HCT116 (cell line): ENCODE results near the gene POU4F1. TPM values are rescaled to one million over a fixed set of nuclear protein-coding genes. Genes with fewer than 3 reads are reported as not detected.

Source experiments
- ATAC-seq: fragments of 200-7000 bp; cut with Tn5 transposase; 2 replicates; pipeline ENCODE4 v1.9.1; 2020; ENCODE audit warnings: mild to moderate bottlenecking, moderate library complexity
- BruUV-seq: library from RNA; stranded (reverse); fragments of 400-500 nt; replicated peaks from 2 replicates; lab custom pipeline; 2021; lab: Mats Ljungman, UMichigan
- CTCF ChIA-PET: fragments of 300-600 bp; sonication (Branson Sonifier 250); formaldehyde crosslinking; loops from one replicate; lab custom pipeline; 2021; ENCODE audit warnings: antibody characterized with exemption; lab: Charles Lee
- POLR2A ChIA-PET: fragments of 300-600, 350-600 bp; sonication (Branson Sonifier 250); formaldehyde crosslinking; loops from one replicate; lab custom pipeline; 2021; ENCODE audit warnings: antibody characterized with exemption; lab: Charles Lee
- RAD21 ChIA-PET, 2 experiments: fragments of 300-600 bp; sonication (Branson Sonifier 250); formaldehyde crosslinking; loops; one replicate each; lab custom pipeline; 2023; ENCODE audit warnings: low total read pairs in 2 of 2; ENCODE audit not compliant: uncharacterized antibody in 2 of 2, unreplicated experiment in 2 of 2, low non-redundant PET in 1 of 2; lab: Charles Lee
- DNase-seq: peaks from one replicate; pipeline ENCODE4 v3.0.0-alpha.2; 2010; ENCODE audit warnings: low read depth, low spot score
- H2AFZ ChIP-seq: fragments of 200-600 bp; shearing (Covaris generic), sonication (generic); 2 replicates; pipeline ENCODE4 v1.6.1; 2017; ENCODE audit warnings: low read depth, mixed run types, mixed read lengths, antibody characterized with exemption, low read length; ENCODE audit not compliant: poor library complexity, severe bottlenecking
- H3K27ac ChIP-seq: 2 replicates; pipeline ENCODE4 v1.5.1; 2012; ENCODE audit warnings: low read depth, low read length
- H3K27me3 ChIP-seq: fragments of 200-600 bp; sonication (generic); 2 replicates; pipeline ENCODE4 v1.6.1; 2016; ENCODE audit warnings: mixed run types, low read length, mixed read lengths; ENCODE audit not compliant: insufficient read depth
- H3K36me3 ChIP-seq, 2 experiments: fragments of 200-500 bp in 1 of 2; fragments of 200-600 bp in 1 of 2; sonication (Bioruptor generic) in 1 of 2; sonication (generic) in 1 of 2; 2 replicates each; pipeline versions ENCODE4 v1.5.1 to v1.6.1; 2014 to 2016; ENCODE audit warnings: low read length in 2 of 2, inconsistent platforms in 1 of 2, mixed read lengths in 1 of 2, mixed run types in 1 of 2; ENCODE audit not compliant: insufficient read depth in 2 of 2, control insufficient read depth in 1 of 2
- H3K4me1 ChIP-seq, 2 experiments: fragments of 200-600 bp in 1 of 2; sonication (generic) in 1 of 2; 2 replicates each; pipeline versions ENCODE4 v1.5.1 to v1.6.1; 2012 to 2017; ENCODE audit warnings: low read length in 2 of 2, inconsistent platforms in 1 of 2, mild to moderate bottlenecking in 1 of 2, mixed read lengths in 1 of 2, mixed run types in 1 of 2, moderate library complexity in 1 of 2; ENCODE audit not compliant: insufficient read depth in 2 of 2, control insufficient read depth in 1 of 2
- H3K4me2 ChIP-seq: fragments of 200-600 bp; sonication (generic); 2 replicates; pipeline ENCODE4 v1.6.1; 2017; ENCODE audit warnings: mixed run types, low read length, mixed read lengths
- H3K4me3 ChIP-seq, 2 experiments: fragments of 200-600 bp in 1 of 2; sonication (generic) in 1 of 2; replicated peaks in 1 of 2; 2 replicates each; pipeline ENCODE4 v1.5.1; 2011 to 2016; ENCODE audit warnings: low read length in 2 of 2, control low read depth in 1 of 2, low read depth in 1 of 2, mild to moderate bottlenecking in 1 of 2, mixed read lengths in 1 of 2, mixed run types in 1 of 2
- H3K79me2 ChIP-seq: fragments of 200-600 bp; sonication (generic); 2 replicates; pipeline ENCODE4 v1.6.1; 2017; ENCODE audit warnings: mild to moderate bottlenecking, mixed run types, low read length, moderate library complexity, mixed read lengths; ENCODE audit not compliant: insufficient read depth
- H3K9ac ChIP-seq: fragments of 200-600 bp; sonication (generic); 2 replicates; pipeline ENCODE4 v1.6.1; 2016; ENCODE audit warnings: low read length, mixed read lengths
- H3K9me2 ChIP-seq: fragments of 200-600 bp; sonication (generic), shearing (Covaris generic); 2 replicates; pipeline ENCODE4 v1.6.1; 2017; ENCODE audit warnings: mixed run types, mild to moderate bottlenecking, moderate library complexity; ENCODE audit not compliant: insufficient read depth
- H3K9me3 ChIP-seq, 2 experiments: fragments of 200-500 bp in 1 of 2; fragments of 200-600 bp in 1 of 2; sonication (Bioruptor generic) in 1 of 2; sonication (generic) in 1 of 2; 2 replicates each; pipeline ENCODE4 v1.6.1; 2014 to 2017; ENCODE audit warnings: low read length in 2 of 2, mixed read lengths in 2 of 2, inconsistent platforms in 1 of 2, low read depth in 1 of 2, mild to moderate bottlenecking in 1 of 2, mixed run types in 1 of 2, moderate library complexity in 1 of 2; ENCODE audit not compliant: control insufficient read depth in 1 of 2, insufficient read depth in 1 of 2
- H4K20me1 ChIP-seq: fragments of 200-600 bp; sonication (generic), shearing (Covaris generic); 2 replicates; pipeline ENCODE4 v1.6.1; 2017; ENCODE audit warnings: mixed run types, mild to moderate bottlenecking, moderate library complexity; ENCODE audit not compliant: insufficient read depth
- CBX3 ChIP-seq: IDR thresholded peaks from 2 replicates; pipeline ENCODE4 v1.6.1; 2012; ENCODE audit warnings: low read depth
- EGR1 ChIP-seq: IDR thresholded peaks from 2 replicates; pipeline ENCODE4 v1.6.1; 2012; ENCODE audit warnings: low read depth
- EZH2 ChIP-seq: fragments of 200-600 bp; sonication (generic); IDR thresholded peaks from 2 replicates; pipeline ENCODE4 v1.6.1; 2017; ENCODE audit warnings: antibody characterized with exemption, mixed run types
- EZH2phosphoT487 ChIP-seq: fragments of 200-600 bp; IDR thresholded peaks from 2 replicates; pipeline ENCODE4 v1.6.1; 2018; ENCODE audit warnings: antibody characterized with exemption, borderline replicate concordance
- FOSL1 ChIP-seq: IDR thresholded peaks from 2 replicates; pipeline ENCODE4 v1.6.1; 2012; ENCODE audit warnings: low read depth
- JUND ChIP-seq: IDR thresholded peaks from 2 replicates; pipeline ENCODE4 v1.6.1; 2012
- MAX ChIP-seq: IDR thresholded peaks from 2 replicates; pipeline ENCODE4 v1.6.1; 2012
- POLR2A ChIP-seq: IDR thresholded peaks from 2 replicates; pipeline ENCODE4 v1.7.0; 2011; ENCODE audit warnings: borderline replicate concordance; ENCODE audit not compliant: insufficient read depth, insufficient read length; ENCODE audit errors: extremely low read depth
- POLR2AphosphoS5 ChIP-seq: IDR thresholded peaks from 2 replicates; pipeline ENCODE4 v1.6.1; 2011; ENCODE audit warnings: mild to moderate bottlenecking, low read depth, low read length, moderate library complexity
- RAD21 ChIP-seq: IDR thresholded peaks from 2 replicates; pipeline ENCODE4 v1.6.1; 2012; ENCODE audit warnings: low read depth, mild to moderate bottlenecking
- SIN3A ChIP-seq: IDR thresholded peaks from 2 replicates; pipeline ENCODE4 v1.6.1; 2012; ENCODE audit warnings: low read depth
- SP1 ChIP-seq: IDR thresholded peaks from 2 replicates; pipeline ENCODE4 v1.6.1; 2012; ENCODE audit warnings: low read depth
- SRF ChIP-seq: IDR thresholded peaks from 2 replicates; pipeline ENCODE4 v1.6.1; 2012; ENCODE audit warnings: low read depth
- YY1 ChIP-seq: IDR thresholded peaks from 2 replicates; pipeline ENCODE4 v1.6.1; 2011; ENCODE audit warnings: low read length, low read depth, moderate library complexity, mild to moderate bottlenecking; ENCODE audit not compliant: insufficient replicate concordance; ENCODE audit errors: extremely low read depth
- ZBTB33 ChIP-seq: IDR thresholded peaks from 2 replicates; pipeline ENCODE4 v1.6.1; 2011; ENCODE audit warnings: mild to moderate bottlenecking, low read length, moderate library complexity; ENCODE audit not compliant: insufficient replicate concordance; ENCODE audit errors: extremely low read depth
- ZFX ChIP-seq: fragments of 450-650 bp; IDR thresholded peaks from 2 replicates; pipeline ENCODE4 v1.6.1; 2017
- ZNF274 ChIP-seq: fragments of 200-500 bp; sonication (Bioruptor generic); IDR thresholded peaks from 2 replicates; pipeline ENCODE4 v1.6.1; 2014; ENCODE audit warnings: mild to moderate bottlenecking, low read depth, low read length, inconsistent platforms
- intact Hi-C: fragments of 100-400 bp; cut with micrococcal nuclease; formaldehyde crosslinking; loops from 2 replicates; pipeline ENCODE4 v1.10.0; 2022
- total RNA-seq: library from RNA; stranded (reverse); gene quantifications from one replicate; pipeline ENCODE4 v1.2.1, GENCODE V29; 2021; ENCODE audit not compliant: unreplicated experiment
- TF ChIP-seq, protein P1 (sequence below), 3 experiments: fragments of 200-600 bp in 1 of 3; sonication (generic) in 1 of 3; IDR thresholded peaks in 2 of 3; conservative IDR thresholded peaks in 1 of 3; 2 replicates each; pipeline ENCODE4 v1.5.1; 2012 to 2017; ENCODE audit warnings: low read depth in 2 of 3, low read length in 2 of 3, antibody characterized with exemption in 1 of 3, borderline replicate concordance in 1 of 3, control low read depth in 1 of 3, mild to moderate bottlenecking in 1 of 3, mixed read lengths in 1 of 3, mixed run types in 1 of 3, moderate library complexity in 1 of 3; ENCODE audit not compliant: insufficient read depth in 1 of 3
- TF ChIP-seq, protein P2 (sequence below): IDR thresholded peaks from 2 replicates; pipeline ENCODE4 v1.6.1; 2012; ENCODE audit warnings: low read depth
- TF ChIP-seq, protein P3 (sequence below): IDR thresholded peaks from 2 replicates; pipeline ENCODE4 v1.6.1; 2012

POU4F1 gene
- total RNA-seq, 1 experiment from 2014 or later = not detected

DNA sequence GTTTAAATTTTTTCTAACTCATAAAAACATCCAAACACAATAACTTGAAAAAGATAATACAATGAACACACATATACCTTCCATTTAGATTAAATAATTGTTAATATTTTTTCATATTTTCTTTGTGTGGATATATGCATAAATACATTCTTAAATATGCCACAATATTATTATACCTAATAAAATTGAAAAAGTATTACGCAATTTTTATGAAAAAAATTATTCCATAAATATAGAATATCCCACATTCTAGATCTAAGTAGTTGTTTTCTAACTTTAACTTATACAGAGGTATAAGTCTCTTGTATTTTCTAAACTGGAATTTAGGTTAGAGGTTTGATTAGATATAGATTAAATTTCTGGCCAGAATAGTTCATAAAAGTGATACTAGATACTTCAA, 34.3 kb downstream of the POU4F1 start:
- ATAC-seq = no peak
- no peak overlapping the region for H3K27ac ChIP-seq
- ChIA-PET CTCF (no interaction called here), RAD21 (no interaction called here), POLR2A (no interaction called here)
- H3K4me2 ChIP-seq = no peak overlapping the region
- BruUV-seq = no TSS peak
- H3K79me2 ChIP-seq = no peaks in the 10 kb centered on the region
- TF ChIP-seq SIN3A = no peak
- no peak for TF ChIP-seq JUND
- TF ChIP-seq, protein P1, sequence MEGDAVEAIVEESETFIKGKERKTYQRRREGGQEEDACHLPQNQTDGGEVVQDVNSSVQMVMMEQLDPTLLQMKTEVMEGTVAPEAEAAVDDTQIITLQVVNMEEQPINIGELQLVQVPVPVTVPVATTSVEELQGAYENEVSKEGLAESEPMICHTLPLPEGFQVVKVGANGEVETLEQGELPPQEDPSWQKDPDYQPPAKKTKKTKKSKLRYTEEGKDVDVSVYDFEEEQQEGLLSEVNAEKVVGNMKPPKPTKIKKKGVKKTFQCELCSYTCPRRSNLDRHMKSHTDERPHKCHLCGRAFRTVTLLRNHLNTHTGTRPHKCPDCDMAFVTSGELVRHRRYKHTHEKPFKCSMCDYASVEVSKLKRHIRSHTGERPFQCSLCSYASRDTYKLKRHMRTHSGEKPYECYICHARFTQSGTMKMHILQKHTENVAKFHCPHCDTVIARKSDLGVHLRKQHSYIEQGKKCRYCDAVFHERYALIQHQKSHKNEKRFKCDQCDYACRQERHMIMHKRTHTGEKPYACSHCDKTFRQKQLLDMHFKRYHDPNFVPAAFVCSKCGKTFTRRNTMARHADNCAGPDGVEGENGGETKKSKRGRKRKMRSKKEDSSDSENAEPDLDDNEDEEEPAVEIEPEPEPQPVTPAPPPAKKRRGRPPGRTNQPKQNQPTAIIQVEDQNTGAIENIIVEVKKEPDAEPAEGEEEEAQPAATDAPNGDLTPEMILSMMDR (IDR thresholded peaks at IDR 0.05 in 2 of 3, conservative IDR thresholded peaks at IDR 0.05 in 1 of 3; ENCODE audit: borderline replicate concordance in 1 of 3, insufficient read depth in 1 of 3, low read depth in 2 of 3, low read length in 2 of 3) = no peak
- TF ChIP-seq SP1 = no peak
- TF ChIP-seq, protein P2, sequence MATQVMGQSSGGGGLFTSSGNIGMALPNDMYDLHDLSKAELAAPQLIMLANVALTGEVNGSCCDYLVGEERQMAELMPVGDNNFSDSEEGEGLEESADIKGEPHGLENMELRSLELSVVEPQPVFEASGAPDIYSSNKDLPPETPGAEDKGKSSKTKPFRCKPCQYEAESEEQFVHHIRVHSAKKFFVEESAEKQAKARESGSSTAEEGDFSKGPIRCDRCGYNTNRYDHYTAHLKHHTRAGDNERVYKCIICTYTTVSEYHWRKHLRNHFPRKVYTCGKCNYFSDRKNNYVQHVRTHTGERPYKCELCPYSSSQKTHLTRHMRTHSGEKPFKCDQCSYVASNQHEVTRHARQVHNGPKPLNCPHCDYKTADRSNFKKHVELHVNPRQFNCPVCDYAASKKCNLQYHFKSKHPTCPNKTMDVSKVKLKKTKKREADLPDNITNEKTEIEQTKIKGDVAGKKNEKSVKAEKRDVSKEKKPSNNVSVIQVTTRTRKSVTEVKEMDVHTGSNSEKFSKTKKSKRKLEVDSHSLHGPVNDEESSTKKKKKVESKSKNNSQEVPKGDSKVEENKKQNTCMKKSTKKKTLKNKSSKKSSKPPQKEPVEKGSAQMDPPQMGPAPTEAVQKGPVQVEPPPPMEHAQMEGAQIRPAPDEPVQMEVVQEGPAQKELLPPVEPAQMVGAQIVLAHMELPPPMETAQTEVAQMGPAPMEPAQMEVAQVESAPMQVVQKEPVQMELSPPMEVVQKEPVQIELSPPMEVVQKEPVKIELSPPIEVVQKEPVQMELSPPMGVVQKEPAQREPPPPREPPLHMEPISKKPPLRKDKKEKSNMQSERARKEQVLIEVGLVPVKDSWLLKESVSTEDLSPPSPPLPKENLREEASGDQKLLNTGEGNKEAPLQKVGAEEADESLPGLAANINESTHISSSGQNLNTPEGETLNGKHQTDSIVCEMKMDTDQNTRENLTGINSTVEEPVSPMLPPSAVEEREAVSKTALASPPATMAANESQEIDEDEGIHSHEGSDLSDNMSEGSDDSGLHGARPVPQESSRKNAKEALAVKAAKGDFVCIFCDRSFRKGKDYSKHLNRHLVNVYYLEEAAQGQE = no peak
- no peak for TF ChIP-seq ZNF274
- no peak for TF ChIP-seq POLR2AphosphoS5
- TF ChIP-seq YY1 = no peak
- TF ChIP-seq CBX3 = no peak
- no peak for TF ChIP-seq EGR1
- TF ChIP-seq ZFX = no peak
- no peak for TF ChIP-seq ZBTB33
- no peak for TF ChIP-seq EZH2
- TF ChIP-seq FOSL1 = no peak
- no peak for TF ChIP-seq SRF
- no peak for TF ChIP-seq MAX
- TF ChIP-seq POLR2A = no peak
- no peak for TF ChIP-seq EZH2phosphoT487
- TF ChIP-seq, protein P3, sequence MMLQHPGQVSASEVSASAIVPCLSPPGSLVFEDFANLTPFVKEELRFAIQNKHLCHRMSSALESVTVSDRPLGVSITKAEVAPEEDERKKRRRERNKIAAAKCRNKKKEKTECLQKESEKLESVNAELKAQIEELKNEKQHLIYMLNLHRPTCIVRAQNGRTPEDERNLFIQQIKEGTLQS = no peak
- no peak for TF ChIP-seq RAD21
- H3K9me2 ChIP-seq = no peaks in the 10 kb centered on the region
- DNase-seq = no peak
- peaks cover 3% of the 10 kb centered on the region; the same call in 1 of the 2 replicates for H3K27me3 ChIP-seq
- no peaks in the 10 kb centered on the region for H3K4me1 ChIP-seq
- H3K4me3 ChIP-seq = no peak overlapping the region
- intact Hi-C loops = no loop called here
- H2AFZ ChIP-seq = no peak overlapping the region
- H4K20me1 ChIP-seq = no peaks in the 10 kb centered on the region; the same call in 1 of the 2 replicates
- H3K9me3 ChIP-seq = no peaks in the 10 kb centered on the region
- no peak overlapping the region for H3K9ac ChIP-seq
- no peaks in the 10 kb centered on the region for H3K36me3 ChIP-seq
